ENCODE results near the gene SLC12A2. TPM values are rescaled to one million over a fixed set of nuclear protein-coding genes. Genes with fewer than 3 reads are reported as not detected.
A peak's percentile ranks its signal among the peaks of the same experiment; 100 is the strongest.

Gene SLC12A2
- total and polyA plus RNA-seq, 2 of the 4 experiments (the other 2 are of a cell fraction), result 5.6 to 30.3 TPM

DNA sequence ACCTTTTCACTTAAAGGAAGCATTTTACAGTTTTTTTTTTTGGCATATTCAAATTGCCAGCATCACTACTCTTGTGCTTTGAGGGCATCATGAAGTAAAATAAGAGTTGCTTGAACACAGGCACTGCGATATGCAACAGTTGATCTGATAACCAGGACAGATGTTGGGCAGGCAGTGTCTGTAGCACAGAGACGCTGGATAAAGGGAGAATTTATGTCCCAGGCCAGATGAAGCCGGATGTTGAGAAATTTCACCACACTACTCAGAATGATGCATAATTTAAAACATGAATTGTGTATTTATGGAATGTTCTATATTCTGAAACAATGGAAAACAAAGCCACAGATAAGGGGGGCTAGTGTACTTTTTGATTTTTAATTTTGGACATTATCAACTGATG, 71.4 kb downstream of the SLC12A2 start:
- no peak overlapping the region for H3K27ac ChIP-seq (ENCODE audit: insufficient read depth, low read length)
- intact Hi-C loops (cut with micrococcal nuclease) (no loop called here), dilution Hi-C loops (cut with HindIII; ENCODE audit: low sequenced_read_pairs, unreplicated experiment) (no loop called here), in situ Hi-C loops (cut with MboI; ENCODE audit: low sequenced_read_pairs) (no loop called here)
- CTCF ChIA-PET, result no interaction called here
- H2AK5ac ChIP-seq (ENCODE audit: low read depth, low read length), result no peak overlapping the region
- no TSS peak for BruUV-seq (replicated peaks)
- H2BK15ac ChIP-seq (ENCODE audit: low read depth, low read length), result no peak overlapping the region
- no peak overlapping the region for H3K4ac ChIP-seq (ENCODE audit: low read depth, low read length)
- POLR2A ChIA-PET (ENCODE audit: unreplicated experiment), result no interaction called here
- H3K9me1 ChIP-seq (ENCODE audit: insufficient read depth, low read length), result 0 out of 2 replicates have a peak, but pooled peaks cover 3% of the 10 kb centered on the region
- no peaks in the 10 kb centered on the region for H3K9me3 ChIP-seq (ENCODE audit: control insufficient read depth, insufficient read depth, low read length)
- WGBS, 2 experiments (ENCODE audit: extremely low coverage in 2 of 2, insufficient read length in 1 of 2), result no CpG with 5 or more reads among the region's 3 CpGs
- no peak overlapping the region; the same call in 1 of the 2 replicates for H3K56ac ChIP-seq (ENCODE audit: extremely low read depth, insufficient read depth, low read length)
- DNase-seq, result peak; percentile 5
- TF ChIP-seq CEBPB (IDR thresholded peaks at IDR 0.05; ENCODE audit: low read depth, low read length) (no peak), SMC3 (IDR thresholded peaks at IDR 0.05; ENCODE audit: low read depth, low read length) (no peak), POLR2A (IDR thresholded peaks at IDR 0.05; ENCODE audit: low read depth, low read length) (no peak), FOS (IDR thresholded peaks at IDR 0.05; ENCODE audit: low read depth, low read length) (no peak), CHD1 (IDR thresholded peaks at IDR 0.05; ENCODE audit: low read depth, low read length) (no peak), MXI1 (IDR thresholded peaks at IDR 0.05; ENCODE audit: borderline replicate concordance, low read depth, low read length) (no peak), MAZ (IDR thresholded peaks at IDR 0.05; ENCODE audit: borderline replicate concordance, low read depth, low read length) (no peak), RFX5 (IDR thresholded peaks at IDR 0.05; ENCODE audit: low read depth, low read length) (no peak), NFE2L2 (IDR thresholded peaks at IDR 0.05; ENCODE audit: low read depth, low read length) (no peak), MAFK (IDR thresholded peaks at IDR 0.05; ENCODE audit: low read depth, low read length) (no peak), BHLHE40 (IDR thresholded peaks at IDR 0.05; ENCODE audit: low read depth, low read length) (no peak), RCOR1 (IDR thresholded peaks at IDR 0.05; ENCODE audit: insufficient replicate concordance, low read length) (no peak)
- TF ChIP-seq, protein P1, sequence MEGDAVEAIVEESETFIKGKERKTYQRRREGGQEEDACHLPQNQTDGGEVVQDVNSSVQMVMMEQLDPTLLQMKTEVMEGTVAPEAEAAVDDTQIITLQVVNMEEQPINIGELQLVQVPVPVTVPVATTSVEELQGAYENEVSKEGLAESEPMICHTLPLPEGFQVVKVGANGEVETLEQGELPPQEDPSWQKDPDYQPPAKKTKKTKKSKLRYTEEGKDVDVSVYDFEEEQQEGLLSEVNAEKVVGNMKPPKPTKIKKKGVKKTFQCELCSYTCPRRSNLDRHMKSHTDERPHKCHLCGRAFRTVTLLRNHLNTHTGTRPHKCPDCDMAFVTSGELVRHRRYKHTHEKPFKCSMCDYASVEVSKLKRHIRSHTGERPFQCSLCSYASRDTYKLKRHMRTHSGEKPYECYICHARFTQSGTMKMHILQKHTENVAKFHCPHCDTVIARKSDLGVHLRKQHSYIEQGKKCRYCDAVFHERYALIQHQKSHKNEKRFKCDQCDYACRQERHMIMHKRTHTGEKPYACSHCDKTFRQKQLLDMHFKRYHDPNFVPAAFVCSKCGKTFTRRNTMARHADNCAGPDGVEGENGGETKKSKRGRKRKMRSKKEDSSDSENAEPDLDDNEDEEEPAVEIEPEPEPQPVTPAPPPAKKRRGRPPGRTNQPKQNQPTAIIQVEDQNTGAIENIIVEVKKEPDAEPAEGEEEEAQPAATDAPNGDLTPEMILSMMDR (conservative IDR thresholded peaks at IDR 0.05; ENCODE audit: low read depth, low read length), result no peak
- TF ChIP-seq, protein P2, sequence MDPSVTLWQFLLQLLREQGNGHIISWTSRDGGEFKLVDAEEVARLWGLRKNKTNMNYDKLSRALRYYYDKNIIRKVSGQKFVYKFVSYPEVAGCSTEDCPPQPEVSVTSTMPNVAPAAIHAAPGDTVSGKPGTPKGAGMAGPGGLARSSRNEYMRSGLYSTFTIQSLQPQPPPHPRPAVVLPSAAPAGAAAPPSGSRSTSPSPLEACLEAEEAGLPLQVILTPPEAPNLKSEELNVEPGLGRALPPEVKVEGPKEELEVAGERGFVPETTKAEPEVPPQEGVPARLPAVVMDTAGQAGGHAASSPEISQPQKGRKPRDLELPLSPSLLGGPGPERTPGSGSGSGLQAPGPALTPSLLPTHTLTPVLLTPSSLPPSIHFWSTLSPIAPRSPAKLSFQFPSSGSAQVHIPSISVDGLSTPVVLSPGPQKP (IDR thresholded peaks at IDR 0.05; ENCODE audit: borderline replicate concordance, low read depth, low read length), result no peak
- TF ChIP-seq, protein P3, sequence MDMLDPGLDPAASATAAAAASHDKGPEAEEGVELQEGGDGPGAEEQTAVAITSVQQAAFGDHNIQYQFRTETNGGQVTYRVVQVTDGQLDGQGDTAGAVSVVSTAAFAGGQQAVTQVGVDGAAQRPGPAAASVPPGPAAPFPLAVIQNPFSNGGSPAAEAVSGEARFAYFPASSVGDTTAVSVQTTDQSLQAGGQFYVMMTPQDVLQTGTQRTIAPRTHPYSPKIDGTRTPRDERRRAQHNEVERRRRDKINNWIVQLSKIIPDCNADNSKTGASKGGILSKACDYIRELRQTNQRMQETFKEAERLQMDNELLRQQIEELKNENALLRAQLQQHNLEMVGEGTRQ (IDR thresholded peaks at IDR 0.05; ENCODE audit: low read depth, low read length), result no peak
- H3K36me3 ChIP-seq (ENCODE audit: control insufficient read depth, insufficient read depth, low read length), result peaks cover 5% of the 10 kb centered on the region; the same call in 1 of the 2 replicates
- no peak overlapping the region for H4K5ac ChIP-seq (ENCODE audit: low read depth, low read length)
- no peak overlapping the region for H2AK9ac ChIP-seq (replicated peaks; ENCODE audit: low read depth, low read length, poor library complexity)
- no peak overlapping the region for H2BK5ac ChIP-seq (ENCODE audit: low read depth, low read length, poor library complexity, severe bottlenecking)
- no peaks in the 10 kb centered on the region for H3K27me3 ChIP-seq (ENCODE audit: control insufficient read depth, insufficient read depth, low read length)
- no peak overlapping the region for H4K8ac ChIP-seq (ENCODE audit: low read depth in 2 of 2, low read length in 2 of 2)
- H3K4me1 ChIP-seq (ENCODE audit: control insufficient read depth, insufficient read depth, low read length), result no peaks in the 10 kb centered on the region
- ATAC-seq (ENCODE audit: low read depth), result no peak
- no peak overlapping the region for H2AFZ ChIP-seq (replicated peaks; ENCODE audit: low read length, poor library complexity)
- H3K9ac ChIP-seq (ENCODE audit: low read depth, low read length), result no peak overlapping the region
- H3K79me1 ChIP-seq (ENCODE audit: low read depth in 1 of 2, low read length in 2 of 2), result no peaks in the 10 kb centered on the region
- no peak overlapping the region for H2BK20ac ChIP-seq (ENCODE audit: low read depth, low read length)
- no peak overlapping the region for H4K91ac ChIP-seq (ENCODE audit: insufficient read depth, low read depth, low read length)
- H3K23ac ChIP-seq (ENCODE audit: low read depth, low read length), result no peak overlapping the region
- no peak overlapping the region for H3K14ac ChIP-seq (replicated peaks; ENCODE audit: low read depth, low read length)
- H2BK120ac ChIP-seq (ENCODE audit: low read depth, low read length), result no peak overlapping the region
- H3K18ac ChIP-seq (ENCODE audit: low read depth, low read length), result no peak overlapping the region
- no peaks in the 10 kb centered on the region for H4K20me1 ChIP-seq (ENCODE audit: insufficient read depth, low read length)
- no peak overlapping the region for H3K4me2 ChIP-seq (ENCODE audit: low read depth, low read length)
- H3K4me3 ChIP-seq (ENCODE audit: insufficient read depth, low read depth, low read length), result no peak overlapping the region

Data from IMR-90 (cell line).